GM21381 (cell line): ENCODE data around the gene HOXC10.

Experiments
- ATAC-seq: cut with Tn5 transposase; IDR thresholded peaks from one replicate; pipeline ENCODE4 v1.9.1; 2021; ENCODE audit warnings: mild to moderate bottlenecking, moderate library complexity; ENCODE audit not compliant: unreplicated experiment

The HOXC10 gene

GRCh38 chr12:54014377-54015017, 29.6 kb downstream of the HOXC10 start:
- ATAC-seq = no peak

- no peak for ATAC-seq
Observed at GRCh38 chr12:54015018-54015931, 30.3 kb downstream of the HOXC10 start.

- no peak for ATAC-seq
Observed at GRCh38 chr12:54016051-54016450, 31.1 kb downstream of the HOXC10 start.

GRCh38 chr12:54016478-54016964, 31.6 kb downstream of the HOXC10 start:
- no peak for ATAC-seq

GRCh38 chr12:54017027-54017788, 32.3 kb downstream of the HOXC10 start:
- peak; percentile 24 for ATAC-seq

- ATAC-seq = peak; percentile 70
Observed at GRCh38 chr12:54017878-54018467, 33.0 kb downstream of the HOXC10 start.

GRCh38 chr12:54018468-54018984, 33.6 kb downstream of the HOXC10 start:
- ATAC-seq = no peak

GRCh38 chr12:54019091-54019811, 34.3 kb downstream of the HOXC10 start:
- no peak for ATAC-seq

GRCh38 chr12:54019924-54020590, 35.1 kb downstream of the HOXC10 start:
- ATAC-seq = no peak

GRCh38 chr12:54020591-54021405, 35.9 kb downstream of the HOXC10 start:
- ATAC-seq = no peak

GRCh38 chr12:54021432-54022013, 36.6 kb downstream of the HOXC10 start:
- no peak for ATAC-seq

GRCh38 chr12:54022960-54023884, 38.3 kb downstream of the HOXC10 start:
- no peak for ATAC-seq

GRCh38 chr12:54024127-54024526, 39.2 kb downstream of the HOXC10 start:
- ATAC-seq = no peak

- ATAC-seq = no peak
Observed at GRCh38 chr12:54024581-54025305, 39.8 kb downstream of the HOXC10 start.

- no peak for ATAC-seq
Observed at GRCh38 chr12:54025499-54026405, 40.8 kb downstream of the HOXC10 start.
